GM18858 (cell line): Measurements from ENCODE around the gene IL22.

Experiments
- ATAC-seq: cut with Tn5 transposase; IDR thresholded peaks from one replicate; pipeline ENCODE4 v1.9.1; 2021; ENCODE audit not compliant: unreplicated experiment

The IL22 gene

GRCh38 chr12:68264857-68265256 is 11.5 kb upstream of the IL22 start:
- ATAC-seq: no peak

GRCh38 chr12:68264158-68264855 is 10.9 kb upstream of the IL22 start:
- ATAC-seq: no peak

DNA sequence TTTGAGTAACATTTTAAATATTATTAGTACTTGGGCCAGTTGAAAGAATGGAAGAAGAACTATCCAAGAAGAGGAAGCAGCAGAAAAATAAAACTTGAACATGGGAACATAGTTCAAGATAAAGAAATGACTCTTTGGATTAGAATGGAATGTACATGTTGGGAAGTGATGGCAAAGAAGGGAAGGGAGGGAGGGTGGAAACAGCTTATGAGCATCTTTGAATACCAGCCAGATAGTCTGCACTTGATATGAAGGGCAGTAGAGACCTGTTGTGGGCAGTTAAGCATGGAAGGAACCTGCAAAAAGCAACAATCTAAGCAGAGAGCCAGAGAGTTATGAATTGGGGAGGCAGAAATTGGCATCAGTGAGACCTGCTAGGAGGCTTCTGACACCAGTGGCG is 10.0 kb upstream of the IL22 start:
- no peak for ATAC-seq

- no peak for ATAC-seq
These were observed 8.5 kb upstream of the IL22 start for GRCh38 chr12:68261896-68262295.

DNA sequence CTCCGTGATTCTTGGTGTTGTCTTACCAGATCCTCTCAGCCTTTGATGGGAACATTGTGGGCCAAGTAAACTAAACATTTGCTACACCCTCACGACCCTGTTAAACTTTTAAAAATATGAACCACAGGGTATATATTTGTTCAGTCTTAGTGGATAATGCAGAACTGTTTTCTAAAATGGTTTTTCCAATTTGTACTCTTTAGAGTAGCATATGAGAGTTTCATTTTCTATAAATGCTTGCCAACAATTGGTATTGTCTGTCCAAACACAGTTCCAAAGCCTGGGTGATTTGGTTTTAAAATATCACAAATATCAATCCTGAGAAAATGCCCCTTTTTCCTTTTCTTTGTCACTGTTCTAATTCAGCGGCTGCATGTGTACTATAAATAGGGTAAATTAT is 6.7 kb upstream of the IL22 start:
- no peak for ATAC-seq

GRCh38 chr12:68259318-68259940 is 6.0 kb upstream of the IL22 start:
- ATAC-seq: no peak

DNA sequence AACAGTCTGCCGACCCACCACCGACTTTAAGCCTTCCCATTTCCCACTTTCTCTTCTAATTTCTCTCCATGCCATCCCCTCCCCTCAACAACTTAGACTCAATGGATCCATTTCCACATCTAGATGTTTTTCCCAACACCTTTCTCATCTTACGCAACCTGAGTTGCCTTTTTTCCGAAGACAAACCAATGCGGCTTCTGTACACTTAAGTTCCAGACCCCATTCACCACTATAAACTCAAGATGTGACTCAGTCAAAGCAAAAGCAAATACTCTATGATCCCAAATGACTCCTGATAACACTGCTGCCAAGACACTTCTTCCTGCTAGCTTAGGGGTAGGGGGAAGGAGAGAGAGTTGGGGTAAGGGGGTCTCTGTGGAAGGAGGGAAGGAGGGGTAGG is 1.3 kb downstream of the IL22 start:
- no peak for ATAC-seq

DNA sequence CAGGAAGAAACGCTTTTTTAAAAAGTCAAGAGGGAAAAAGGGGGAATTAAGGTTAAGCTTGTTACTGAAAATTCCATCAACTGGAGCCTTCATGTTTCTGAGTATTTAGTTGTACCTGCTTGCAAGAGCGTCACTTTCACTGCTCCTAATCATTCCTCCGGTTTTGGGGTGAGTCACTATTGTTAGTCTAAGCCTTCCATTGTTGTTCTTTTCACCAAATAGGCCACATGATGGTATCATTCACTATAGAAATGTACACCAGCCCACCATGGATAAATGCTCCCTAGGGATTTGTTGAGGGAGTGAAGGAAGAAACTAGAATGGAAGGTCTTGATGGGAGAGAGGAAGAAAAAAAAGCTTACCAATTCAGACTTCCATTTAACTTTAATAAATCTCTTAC is 3.0 kb downstream of the IL22 start:
- no peak for ATAC-seq

DNA sequence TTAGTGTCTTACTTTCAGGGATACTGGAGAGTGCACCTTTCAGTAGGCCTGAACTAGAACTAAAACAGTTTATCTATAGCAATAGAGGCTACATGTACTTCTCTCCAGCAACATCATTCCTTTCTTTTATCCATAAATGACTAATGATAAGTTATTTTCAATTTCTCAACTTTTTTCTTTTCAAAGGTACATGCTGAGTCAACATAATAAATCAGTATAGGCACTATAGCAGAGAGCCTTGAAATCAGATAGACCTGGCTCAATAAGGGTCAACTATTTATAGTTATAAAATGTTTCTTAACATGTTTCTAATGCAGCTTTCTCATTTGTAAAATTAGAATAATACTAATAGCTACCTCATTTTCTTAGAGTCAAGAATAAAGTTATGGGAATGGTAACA is 5.6 kb downstream of the IL22 start:
- ATAC-seq: no peak

DNA sequence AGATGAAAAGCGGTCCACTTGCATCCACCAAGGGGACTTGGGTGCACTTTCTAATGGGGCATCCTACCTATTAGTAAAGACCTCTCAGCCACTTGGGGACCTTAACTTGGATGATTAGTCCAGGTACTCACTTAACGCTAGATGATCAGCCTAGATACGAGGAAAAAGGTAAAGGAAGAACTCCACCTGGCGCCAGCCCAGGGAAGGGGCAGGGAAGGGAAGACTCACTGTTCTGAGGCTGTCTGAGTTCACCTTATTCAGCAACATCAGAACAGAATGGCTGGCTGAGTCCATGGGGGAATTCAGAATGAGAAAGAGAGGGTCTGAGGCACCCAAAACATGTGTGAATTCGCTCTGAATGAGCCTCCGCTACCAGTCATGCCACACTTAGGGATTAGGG is 7.1 kb downstream of the IL22 start:
- no peak for ATAC-seq

DNA sequence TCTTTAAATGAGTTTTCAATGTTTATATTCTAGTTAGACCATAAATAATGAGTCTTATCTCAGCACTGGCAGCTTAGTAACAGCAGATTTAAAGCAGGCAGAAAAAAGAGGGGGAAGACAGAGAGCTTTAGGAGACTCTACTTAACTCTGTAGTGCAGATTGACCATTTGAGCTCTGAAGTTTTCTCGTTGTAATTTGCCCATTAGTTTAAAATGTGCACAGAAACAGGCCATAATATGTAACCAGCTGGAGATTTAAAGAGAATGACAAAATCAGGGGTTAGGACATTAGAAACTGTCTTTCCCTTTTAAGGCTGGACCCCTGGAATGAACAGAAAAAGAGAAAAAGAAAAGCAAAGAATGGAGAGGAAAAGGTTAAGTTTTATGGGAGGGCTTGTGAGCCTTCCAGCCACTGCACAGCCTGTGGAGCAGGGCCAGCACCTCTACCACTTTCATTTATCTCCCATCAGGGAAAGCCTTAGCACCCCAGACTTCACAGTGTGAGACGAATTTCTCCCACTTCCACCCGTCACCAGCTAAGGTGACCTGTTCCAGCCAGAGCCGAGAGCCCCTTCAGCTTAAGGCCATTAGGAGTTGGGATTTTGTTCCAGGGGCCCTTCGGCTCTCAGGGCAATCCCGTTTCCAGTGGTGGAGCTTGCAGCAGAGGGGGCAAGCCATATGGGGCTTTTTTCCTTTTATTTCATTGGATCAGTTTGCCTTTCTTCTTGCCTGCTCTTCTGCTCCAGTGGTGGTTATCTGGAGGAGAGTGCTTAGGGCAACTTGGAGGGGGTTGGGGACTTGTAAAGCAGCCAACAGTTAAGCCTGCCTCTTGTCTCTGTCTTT is 8.0 kb downstream of the IL22 start:
- no peak for ATAC-seq

DNA sequence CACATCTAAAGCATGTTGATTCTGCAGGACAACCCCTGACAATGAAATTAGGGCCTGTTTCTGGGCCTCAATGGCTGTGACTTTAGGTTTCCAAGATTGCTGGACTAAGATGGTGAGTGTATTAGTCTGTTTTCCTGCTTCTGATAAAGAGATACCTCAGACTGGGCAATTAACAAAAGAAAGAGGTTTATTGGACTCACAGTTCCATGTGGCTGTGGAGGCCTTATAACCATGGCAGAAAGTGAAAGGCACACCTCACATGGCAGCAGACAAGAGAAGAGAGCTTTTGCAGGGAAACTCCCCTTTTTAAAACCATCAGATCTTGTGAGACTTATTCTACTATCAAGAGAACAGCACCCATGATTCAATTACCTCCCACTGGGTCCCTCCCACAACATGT is 10.6 kb downstream of the IL22 start:
- ATAC-seq: no peak

DNA sequence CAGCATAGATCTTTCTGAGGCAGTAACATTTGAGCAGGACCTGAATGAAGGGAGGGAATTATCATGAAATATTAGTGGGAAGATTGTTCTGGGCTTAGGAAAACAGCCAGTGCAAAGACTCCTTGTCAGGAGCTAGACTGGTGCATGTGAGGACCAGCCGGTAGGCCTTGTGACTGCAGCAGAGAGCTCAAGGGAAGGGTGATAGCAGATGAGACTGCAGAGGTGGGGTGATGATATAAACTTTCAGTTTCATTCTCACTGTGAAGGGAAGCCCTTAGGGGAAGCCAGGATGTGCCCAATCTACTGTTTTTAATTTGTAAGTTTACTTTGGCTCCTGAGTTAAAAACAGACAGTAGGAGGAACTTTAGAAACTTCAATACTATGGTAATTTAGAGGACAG is 12.4 kb downstream of the IL22 start:
- ATAC-seq: peak; percentile 98

DNA sequence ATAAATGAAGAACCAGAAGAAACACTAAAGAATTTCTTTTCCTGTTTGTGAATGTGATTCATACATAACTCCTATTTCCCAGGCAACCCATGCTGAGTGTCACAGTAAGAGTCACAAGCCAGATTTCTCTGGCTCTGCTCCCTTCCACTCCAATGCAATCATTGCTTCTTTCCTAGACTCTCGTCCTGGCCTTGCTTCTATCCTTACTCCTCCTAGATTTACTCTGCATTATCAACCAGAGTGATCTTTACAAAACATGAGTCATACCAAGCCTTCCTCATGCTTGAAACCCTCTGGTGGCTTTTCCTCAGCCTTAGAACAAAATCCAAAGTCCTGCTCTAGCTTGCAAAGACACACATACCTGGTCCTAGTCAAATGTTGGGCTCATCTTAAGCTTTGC is 13.3 kb downstream of the IL22 start:
- no peak for ATAC-seq

- no peak for ATAC-seq
These were observed 14.0 kb downstream of the IL22 start for GRCh38 chr12:68239309-68239982.

GRCh38 chr12:68237619-68238018 is 15.8 kb downstream of the IL22 start:
- ATAC-seq: no peak

DNA sequence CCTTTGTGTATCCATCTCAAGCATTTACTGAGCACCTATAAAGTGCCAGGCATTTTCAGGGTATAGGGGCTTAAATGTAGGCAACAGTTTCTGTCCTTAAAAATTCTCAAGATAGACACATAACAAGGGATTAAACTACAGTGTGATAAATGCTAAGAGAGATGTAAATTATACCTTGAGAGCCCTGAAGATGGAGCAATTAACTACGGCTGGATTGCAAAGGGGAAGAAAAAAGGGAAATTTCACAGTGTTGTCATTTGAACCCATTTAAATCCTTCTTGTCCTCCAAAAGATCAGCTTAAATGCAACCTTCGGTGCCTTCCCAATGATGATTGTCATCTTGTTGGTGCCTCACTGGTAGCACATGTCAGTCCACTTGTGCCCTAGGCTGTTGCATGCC is 16.3 kb downstream of the IL22 start:
- ATAC-seq: no peak

GRCh38 chr12:68236421-68237059 is 16.9 kb downstream of the IL22 start:
- ATAC-seq: peak; percentile 54

GRCh38 chr12:68235576-68235975 is 17.8 kb downstream of the IL22 start:
- ATAC-seq: no peak

DNA sequence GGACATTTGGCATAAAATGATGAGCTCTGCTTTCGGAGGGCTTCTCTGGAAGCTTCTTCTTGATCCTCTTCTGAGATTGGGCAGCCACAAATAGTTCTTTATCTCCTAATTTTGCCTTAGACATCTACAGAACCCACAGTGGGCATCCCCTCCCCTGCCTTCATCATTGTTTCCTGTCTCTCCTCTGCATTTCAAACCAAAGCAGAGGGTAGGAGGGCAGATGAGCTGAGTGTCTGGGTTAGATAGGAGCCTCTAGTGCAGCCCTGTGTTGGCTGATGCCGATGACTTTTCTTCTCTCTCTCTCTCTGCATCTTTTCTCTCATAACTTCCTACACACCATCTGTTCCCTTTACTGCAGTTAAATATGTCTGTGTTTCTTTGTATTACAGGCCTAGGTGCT is 19.3 kb downstream of the IL22 start:
- ATAC-seq: no peak

DNA sequence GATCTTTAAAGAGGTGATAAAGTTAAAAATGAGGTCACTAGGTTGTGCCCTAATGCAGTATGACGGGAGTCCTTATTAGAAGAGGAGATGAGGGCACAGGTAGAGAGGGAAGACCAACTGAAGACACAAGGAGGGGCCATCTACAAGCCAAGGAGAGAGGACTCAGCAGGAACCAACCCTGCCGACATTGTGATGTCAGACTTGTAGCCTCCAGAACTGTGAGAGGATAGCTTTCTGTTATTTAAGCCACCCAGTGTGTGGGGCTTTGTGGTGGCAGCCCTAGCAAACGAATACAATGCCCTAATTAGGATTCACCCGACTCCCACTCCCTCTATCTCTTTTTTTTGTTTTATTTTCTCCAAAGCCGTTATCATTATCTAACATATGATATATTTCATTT is 19.9 kb downstream of the IL22 start:
- ATAC-seq: no peak
